Neural cell (in vitro differentiated cells): Measurements from ENCODE around the gene UNC5C. TPM values are rescaled to one million over a fixed set of nuclear protein-coding genes. Genes with fewer than 3 reads are reported as not detected.

ENCODE experiments used
- H2AFZ ChIP-seq: fragments of 200-600, 300-800 bp; sonication (generic), shearing (Covaris generic); 2 replicates; pipeline ENCODE4 v1.6.0; 2014; ENCODE audit warnings: low read depth, mild to moderate bottlenecking, antibody characterized with exemption, low read length, moderate library complexity
- H3F3A ChIP-seq: fragments of 200-600 bp; shearing (Covaris generic); 2 replicates; pipeline ENCODE4 v1.6.1; 2016; ENCODE audit warnings: mild to moderate bottlenecking, moderate library complexity, mixed read lengths, antibody characterized with exemption, low read length; ENCODE audit not compliant: insufficient read depth, poor library complexity, severe bottlenecking
- H3K27ac ChIP-seq: fragments of 200-600, 300-800 bp; sonication (generic), shearing (Covaris generic); 2 replicates; pipeline ENCODE4 v1.5.1; 2014; ENCODE audit warnings: mild to moderate bottlenecking, low read length, moderate library complexity
- H3K27me3 ChIP-seq: fragments of 300-800, 200-600 bp; sonication (generic), shearing (Covaris generic); 2 replicates; pipeline ENCODE4 v1.6.0; 2014; ENCODE audit warnings: mild to moderate bottlenecking, low read depth, low read length, moderate library complexity; ENCODE audit not compliant: insufficient read depth
- H3K36me3 ChIP-seq: fragments of 300-800, 200-600 bp; sonication (generic), shearing (Covaris generic); 2 replicates; pipeline ENCODE4 v1.5.1; 2014; ENCODE audit warnings: mild to moderate bottlenecking, antibody characterized with exemption, low read length, moderate library complexity; ENCODE audit not compliant: insufficient read depth
- H3K4me2 ChIP-seq: fragments of 300-800, 200-600 bp; sonication (generic), shearing (Covaris generic); 2 replicates; pipeline ENCODE4 v1.6.0; 2014; ENCODE audit warnings: mild to moderate bottlenecking, low read length
- H3K4me3 ChIP-seq: fragments of 300-800, 200-600 bp; sonication (generic), shearing (Covaris generic); 2 replicates; pipeline ENCODE4 v1.5.1; 2014; ENCODE audit warnings: mild to moderate bottlenecking, low read length, moderate library complexity
- H3K79me2 ChIP-seq: fragments of 200-600 bp; shearing (Covaris generic); replicated peaks from 2 replicates; pipeline ENCODE4 v1.6.0; 2014; ENCODE audit warnings: mild to moderate bottlenecking, low read length, moderate library complexity; ENCODE audit not compliant: insufficient read depth
- H3K9ac ChIP-seq: fragments of 300-800, 200-600 bp; sonication (generic), shearing (Covaris generic); 2 replicates; pipeline ENCODE4 v1.6.1; 2016; ENCODE audit warnings: mild to moderate bottlenecking, low read length, mixed read lengths
- H3K9me2 ChIP-seq: fragments of 200-600 bp; shearing (Covaris generic); 2 replicates; pipeline ENCODE4 v1.6.1; 2016; ENCODE audit warnings: mild to moderate bottlenecking, low read length, mixed read lengths; ENCODE audit not compliant: insufficient read depth
- H3K9me3 ChIP-seq: fragments of 200-600, 300-800 bp; sonication (generic), shearing (Covaris generic); 2 replicates; pipeline ENCODE4 v1.6.1; 2016; ENCODE audit warnings: mild to moderate bottlenecking, mixed run types, low read length, moderate library complexity, mixed read lengths
- H4K20me1 ChIP-seq: fragments of 200-600 bp; shearing (Covaris generic); 2 replicates; pipeline ENCODE4 v1.6.1; 2016; ENCODE audit warnings: mild to moderate bottlenecking, mixed run types; ENCODE audit not compliant: insufficient read depth
- CTCF ChIP-seq: fragments of 450-650 bp; IDR thresholded peaks from 2 replicates; pipeline ENCODE4 v1.5.1; 2014; ENCODE audit warnings: antibody characterized with exemption, mild to moderate bottlenecking, moderate library complexity; ENCODE audit not compliant: poor library complexity, severe bottlenecking
- EP300 ChIP-seq: fragments of 450-650 bp; conservative IDR thresholded peaks from 2 replicates; pipeline ENCODE4 v1.6.1; 2014; ENCODE audit warnings: antibody characterized with exemption, mild to moderate bottlenecking, moderate library complexity; ENCODE audit not compliant: poor library complexity, severe bottlenecking
- EZH2 ChIP-seq: fragments of 200-600, 300-800 bp; shearing (Covaris generic), sonication (generic); IDR thresholded peaks from 2 replicates; pipeline ENCODE4 v1.6.1; 2014; ENCODE audit warnings: antibody characterized with exemption, low read length, borderline replicate concordance, mild to moderate bottlenecking; ENCODE audit not compliant: insufficient read depth, poor library complexity, severe bottlenecking
- MXI1 ChIP-seq: fragments of 450-650 bp; conservative IDR thresholded peaks from 2 replicates; pipeline ENCODE4 v1.6.1; 2014; ENCODE audit warnings: antibody characterized with exemption, mild to moderate bottlenecking; ENCODE audit not compliant: poor library complexity, severe bottlenecking
- POLR2AphosphoS5 ChIP-seq: IDR thresholded peaks from 2 replicates; pipeline ENCODE4 v1.6.1; 2012
- RAD21 ChIP-seq: fragments of 450-650 bp; conservative IDR thresholded peaks from 2 replicates; pipeline ENCODE4 v1.6.1; 2014; ENCODE audit warnings: antibody characterized with exemption, mild to moderate bottlenecking, moderate library complexity
- REST ChIP-seq: IDR thresholded peaks from 2 replicates; pipeline ENCODE4 v1.6.1; 2012; ENCODE audit warnings: borderline replicate concordance
- SMC3 ChIP-seq: fragments of 450-650 bp; conservative IDR thresholded peaks from 2 replicates; pipeline ENCODE4 v1.6.1; 2014; ENCODE audit warnings: antibody characterized with exemption, mild to moderate bottlenecking, moderate library complexity; ENCODE audit not compliant: poor library complexity
- TAF1 ChIP-seq: IDR thresholded peaks from 2 replicates; pipeline ENCODE4 v1.6.1; 2012; ENCODE audit warnings: low read depth
- polyA plus RNA-seq: library from polyadenylated mRNA; depleted of rRNA; stranded (reverse); fragments of >200 nt; gene quantifications from 2 replicates; pipeline ENCODE4 v1.2.3, GENCODE V29; 2014

The UNC5C gene
- polyA plus RNA-seq, 1 donor from 2014 or later: 0.56 TPM

GRCh38 chr4:95422436-95422835, 126.3 kb downstream of the UNC5C start:
- H3F3A ChIP-seq: no peaks in the 10 kb centered on the region
- no peak overlapping the region for H3K27ac ChIP-seq
- H2AFZ ChIP-seq: no peak overlapping the region
- H3K4me3 ChIP-seq: no peak overlapping the region
- no peaks in the 10 kb centered on the region for H3K9me3 ChIP-seq
- H3K4me2 ChIP-seq: no peak overlapping the region
- TF ChIP-seq MXI1: no peak
- no peak for TF ChIP-seq TAF1
- TF ChIP-seq RAD21: no peak
- no peak for TF ChIP-seq EP300
- no peak for TF ChIP-seq POLR2AphosphoS5
- TF ChIP-seq REST: no peak
- no peak for TF ChIP-seq EZH2
- no peak for TF ChIP-seq SMC3
- no peak for TF ChIP-seq CTCF
- H3K9ac ChIP-seq: no peak overlapping the region
- H3K27me3 ChIP-seq: peaks cover 2% of the 10 kb centered on the region
- no peaks in the 10 kb centered on the region for H3K9me2 ChIP-seq
- no peaks in the 10 kb centered on the region for H3K36me3 ChIP-seq
- H4K20me1 ChIP-seq: no peaks in the 10 kb centered on the region
- no peaks in the 10 kb centered on the region for H3K79me2 ChIP-seq

- Histone ChIP-seq H3K27me3 (no peaks in the 10 kb centered on the region), H3K79me2 (no peaks in the 10 kb centered on the region), H3K27ac (no peak overlapping the region), H3K9ac (no peak overlapping the region), H3K36me3 (no peaks in the 10 kb centered on the region), H2AFZ (no peak overlapping the region), H3K9me2 (no peaks in the 10 kb centered on the region), H3K4me2 (no peak overlapping the region), H4K20me1 (no peaks in the 10 kb centered on the region), H3F3A (no peaks in the 10 kb centered on the region), H3K9me3 (no peaks in the 10 kb centered on the region), H3K4me3 (no peak overlapping the region)
- TF ChIP-seq POLR2AphosphoS5: no peak
- no peak for TF ChIP-seq TAF1
- no peak for TF ChIP-seq REST
- no peak for TF ChIP-seq EP300
- TF ChIP-seq CTCF: no peak
- no peak for TF ChIP-seq RAD21
- TF ChIP-seq SMC3: no peak
- TF ChIP-seq MXI1: no peak
- no peak for TF ChIP-seq EZH2
Observed at GRCh38 chr4:95421869-95422268, 126.9 kb downstream of the UNC5C start.
